SK-N-SH treated with all-trans-retinoic acid at 6 μM for 48 hours (cell line): ENCODE results near the gene PI16.

Experiments
- ATAC-seq: fragments of 200-7000 bp; cut with Tn5 transposase; 3 replicates; pipeline ENCODE4 v1.9.1; 2020; ENCODE audit warnings: mild to moderate bottlenecking, moderate library complexity
- ARNTL ChIP-seq: fragments of 450-650 bp; formaldehyde crosslinking; IDR thresholded peaks from 2 replicates; pipeline ENCODE4 v1.5.0; 2020; ENCODE audit warnings: low read depth, mild to moderate bottlenecking, moderate library complexity, borderline replicate concordance
- BACH2 ChIP-seq: fragments of 250-450 bp; sonication (Bioruptor Pico); IDR thresholded peaks from 2 replicates; pipeline ENCODE4 v1.9.0; 2021; ENCODE audit warnings: mild to moderate bottlenecking, borderline replicate concordance
- CREB5 ChIP-seq: fragments of 250-450 bp; sonication (Bioruptor Pico); IDR thresholded peaks from 2 replicates; pipeline ENCODE4 v1.5.1; 2020; ENCODE audit warnings: low read depth, mild to moderate bottlenecking, moderate library complexity
- CSDC2 ChIP-seq: fragments of 250-450 bp; sonication (Bioruptor Pico); IDR thresholded peaks from 2 replicates; pipeline ENCODE4 v1.5.0; 2020; ENCODE audit warnings: mild to moderate bottlenecking, moderate library complexity
- CSRNP3 ChIP-seq: fragments of 250-450 bp; sonication (Bioruptor Pico); IDR thresholded peaks from 2 replicates; pipeline ENCODE4 v1.5.1; 2021; ENCODE audit warnings: mild to moderate bottlenecking, moderate library complexity
- ESRRG ChIP-seq: fragments of 250-450 bp; sonication (Bioruptor Pico); IDR thresholded peaks from 2 replicates; pipeline ENCODE4 v1.6.1; 2021; ENCODE audit warnings: mild to moderate bottlenecking
- GLIS3 ChIP-seq: fragments of 250-450 bp; sonication (Bioruptor Pico); IDR thresholded peaks from 2 replicates; pipeline ENCODE4 v1.5.0; 2020; ENCODE audit warnings: mild to moderate bottlenecking, moderate library complexity
- ISL1 ChIP-seq: fragments of 250-450 bp; sonication (Bioruptor Pico); IDR thresholded peaks from 2 replicates; pipeline ENCODE4 v2.1.2; 2022; ENCODE audit warnings: mild to moderate bottlenecking, moderate library complexity
- OSR1 ChIP-seq: fragments of 250-450 bp; sonication (Bioruptor Pico); IDR thresholded peaks from 2 replicates; pipeline ENCODE4 v1.8.0; 2022; ENCODE audit warnings: moderate library complexity, mild to moderate bottlenecking, inconsistent platforms
- PATZ1 ChIP-seq: fragments of 250-450 bp; sonication (Bioruptor Pico); IDR thresholded peaks from 2 replicates; pipeline ENCODE4 v1.8.0; 2020; ENCODE audit warnings: mild to moderate bottlenecking, moderate library complexity, borderline replicate concordance
- POU6F1 ChIP-seq: fragments of 250-450 bp; sonication (Bioruptor Pico); IDR thresholded peaks from 2 replicates; pipeline ENCODE4 v1.8.0; 2021; ENCODE audit warnings: low read depth, mild to moderate bottlenecking, moderate library complexity, borderline replicate concordance
- PPARA ChIP-seq: fragments of 250-450 bp; sonication (Bioruptor Pico); IDR thresholded peaks from 2 replicates; pipeline ENCODE4 v1.5.0; 2020; ENCODE audit warnings: mild to moderate bottlenecking, borderline replicate concordance
- RARB ChIP-seq: fragments of 250-450 bp; sonication (Bioruptor Pico); IDR thresholded peaks from 2 replicates; pipeline ENCODE4 v1.8.0; 2021; ENCODE audit warnings: mild to moderate bottlenecking, moderate library complexity
- SNAI2 ChIP-seq: fragments of 250-450 bp; sonication (Bioruptor Pico); IDR thresholded peaks from 2 replicates; pipeline ENCODE4 v1.5.0; 2020; ENCODE audit warnings: mild to moderate bottlenecking, moderate library complexity
- TCF4 ChIP-seq: fragments of 250-450 bp; sonication (Bioruptor Pico); IDR thresholded peaks from 2 replicates; pipeline ENCODE4 v1.8.0; 2021; ENCODE audit warnings: mild to moderate bottlenecking, moderate library complexity, borderline replicate concordance
- TOX ChIP-seq: fragments of 250-450 bp; sonication (Bioruptor Pico); IDR thresholded peaks from 2 replicates; pipeline ENCODE4 v1.8.0; 2021; ENCODE audit warnings: mild to moderate bottlenecking, moderate library complexity, borderline replicate concordance
- TSHZ2 ChIP-seq: fragments of 250-450 bp; sonication (Bioruptor Pico); IDR thresholded peaks from 2 replicates; pipeline ENCODE4 v1.5.0; 2020; ENCODE audit warnings: mild to moderate bottlenecking, moderate library complexity
- ZC3H10 ChIP-seq: fragments of 250-450 bp; sonication (Bioruptor Pico); IDR thresholded peaks from 2 replicates; pipeline ENCODE4 v1.5.1; 2021; ENCODE audit warnings: mild to moderate bottlenecking, moderate library complexity
- ZFP3 ChIP-seq: fragments of 250-450 bp; sonication (Bioruptor Pico); IDR thresholded peaks from 2 replicates; pipeline ENCODE4 v1.5.0; 2020; ENCODE audit warnings: mild to moderate bottlenecking, moderate library complexity
- ZNF565 ChIP-seq: fragments of 450-650 bp; formaldehyde crosslinking; conservative IDR thresholded peaks from 2 replicates; pipeline ENCODE4 v1.5.0; 2020; ENCODE audit warnings: low read depth, mild to moderate bottlenecking, moderate library complexity
- ZNF70 ChIP-seq: fragments of 450-650 bp; formaldehyde crosslinking; IDR thresholded peaks from 2 replicates; pipeline ENCODE4 v1.5.0; 2020; ENCODE audit warnings: mild to moderate bottlenecking, moderate library complexity
- ZNF8 ChIP-seq: fragments of 450-650 bp; formaldehyde crosslinking; IDR thresholded peaks from 2 replicates; pipeline ENCODE4 v1.5.0; 2020; ENCODE audit warnings: mild to moderate bottlenecking, moderate library complexity

Gene PI16

GRCh38 chr6:36970892-36971842 is 16.6 kb downstream of the PI16 start:
- no peak for ATAC-seq
- TF ChIP-seq TOX (CRISPR knock-in tag) (no peak), ARNTL (no peak), ZFP3 (CRISPR knock-in tag) (no peak), ESRRG (CRISPR knock-in tag) (no peak), BACH2 (CRISPR knock-in tag) (no peak), ZC3H10 (CRISPR knock-in tag) (no peak), TCF4 (no peak), OSR1 (CRISPR knock-in tag) (no peak), ISL1 (CRISPR knock-in tag) (no peak), POU6F1 (CRISPR knock-in tag) (no peak), ZNF8 (CRISPR knock-in tag) (no peak), CREB5 (CRISPR knock-in tag) (no peak), ZNF565 (no peak), PPARA (CRISPR knock-in tag) (no peak), PATZ1 (CRISPR knock-in tag) (no peak), SNAI2 (no peak), CSRNP3 (no peak), CSDC2 (CRISPR knock-in tag) (no peak)

GRCh38 chr6:36971921-36972673 is 17.6 kb downstream of the PI16 start:
- no peak for ATAC-seq
- TF ChIP-seq CSDC2 (CRISPR knock-in tag) (no peak), POU6F1 (CRISPR knock-in tag) (no peak), ZNF70 (no peak), TSHZ2 (no peak), ISL1 (CRISPR knock-in tag) (no peak), CSRNP3 (no peak), GLIS3 (no peak), ZFP3 (CRISPR knock-in tag) (no peak), ZNF8 (CRISPR knock-in tag) (no peak), CREB5 (CRISPR knock-in tag) (no peak), ESRRG (CRISPR knock-in tag) (no peak), ZNF565 (no peak), RARB (no peak), TCF4 (no peak)
